ENCODE data around the gene SLIT1.

- no peak for TF ChIP-seq CTCF (IDR thresholded peaks at IDR 0.05; ENCODE audit: insufficient read depth, low read depth, low read length)
- no peak for TF ChIP-seq EZH2 (IDR thresholded peaks at IDR 0.05; ENCODE audit: insufficient read depth, low read length)
These were observed 143.7 kb downstream of the SLIT1 start for GRCh38 chr10:97042081-97042480.
